K562 (cell line): ENCODE measurements around the gene NAA10. TPM values are rescaled to one million over a fixed set of nuclear protein-coding genes. Genes with fewer than 3 reads are reported as not detected.
A peak's percentile ranks its signal among the peaks of the same experiment; 100 is the strongest.

Experiments
- CHD2 ChIP-seq: IDR thresholded peaks from 2 replicates; pipeline ENCODE4 v1.6.1; 2011; ENCODE audit warnings: low read depth, low read length
- HOXB6 ChIP-seq: fragments of 250-450 bp; sonication (Bioruptor Pico); IDR thresholded peaks from 2 replicates; pipeline ENCODE4 v1.5.1; 2022; ENCODE audit warnings: mild to moderate bottlenecking, borderline replicate concordance
- MECOM ChIP-seq: fragments of 250-450 bp; sonication (Bioruptor Pico); IDR thresholded peaks from 2 replicates; pipeline ENCODE4 v1.8.0; 2022; ENCODE audit warnings: inconsistent platforms
- TOE1 ChIP-seq, 2 experiments: fragments of 450-650 bp in 1 of 2; sonication (generic) in 1 of 2; formaldehyde crosslinking in 1 of 2; IDR thresholded peaks; 2 replicates each; pipeline versions ENCODE4 v1.7.1 to v1.8.0; 2016 to 2022; ENCODE audit warnings: borderline replicate concordance in 2 of 2, mild to moderate bottlenecking in 2 of 2, antibody characterized with exemption in 1 of 2, inconsistent platforms in 1 of 2, low read depth in 1 of 2, missing genetic modification reagents in 1 of 2, moderate library complexity in 1 of 2
- ZBTB9 ChIP-seq: fragments of 450-650 bp; formaldehyde crosslinking; IDR thresholded peaks from 2 replicates; pipeline ENCODE4 v1.4.0; 2020; ENCODE audit warnings: mild to moderate bottlenecking, moderate library complexity
- ZFP36 ChIP-seq: fragments of 150-350 bp; IDR thresholded peaks from 2 replicates; pipeline ENCODE4 v1.6.1; 2018; ENCODE audit warnings: low read length, low read depth; ENCODE audit not compliant: partially characterized antibody
- polyA plus RNA-seq, 8 experiments: library from polyadenylated mRNA; depleted of rRNA in 4 of 8; stranded (reverse) in 5 of 8; unstranded in 3 of 8; fragments of >200 nt; fragmentation: Nextera tagmentation in 2 of 8; fragmentation: Illumina TruSeq in 1 of 8; extraction: Ambion mirVana in 2 of 8; extraction: Trizol in 1 of 8; gene quantifications; 2 replicates each; pipeline versions ENCODE4 v1.2.1 to v1.2.3, GENCODE V29; 2011 to 2014; ENCODE audit warnings: inconsistent platforms in 1 of 8, missing spikeins in 1 of 8
- total RNA-seq, 7 experiments: library from RNA; depleted of rRNA in 6 of 7; stranded (reverse); fragments of >200 nt in 6 of 7; fragmentation: Illumina TruSeq in 2 of 7; extraction: Trizol in 2 of 7; gene quantifications; 2 replicates each; pipeline versions ENCODE4 v1.2.1 to v1.2.3, GENCODE V29; 2011 to 2021; ENCODE audit warnings: low replicate concordance in 1 of 7
- TF ChIP-seq, protein P1 (sequence below): sonication (generic); formaldehyde crosslinking; IDR thresholded peaks from 2 replicates; pipeline ENCODE4 v1.8.1; 2023; ENCODE audit warnings: mild to moderate bottlenecking, missing genetic modification reagents
- TF ChIP-seq, protein P2 (sequence below), 2 experiments: fragments of 450-650 bp in 1 of 2; sonication (generic) in 1 of 2; formaldehyde crosslinking in 1 of 2; IDR thresholded peaks; 2 replicates each; pipeline versions ENCODE4 v1.7.1 to v1.9.0; 2016 to 2022; ENCODE audit warnings: inconsistent platforms in 1 of 2, mild to moderate bottlenecking in 1 of 2, missing genetic modification reagents in 1 of 2
- TF ChIP-seq, protein P3 (sequence below): IDR thresholded peaks from 2 replicates; pipeline ENCODE4 v1.6.1; 2011; ENCODE audit warnings: borderline replicate concordance, low read depth, mild to moderate bottlenecking, moderate library complexity, low read length; ENCODE audit not compliant: insufficient read depth, poor library complexity, severe bottlenecking

Gene NAA10
- total and polyA plus RNA-seq, 9 of the 15 experiments (the other 6 are each of a cell fraction or from before 2014, with no cell fraction given), result 11.1 to 250 (median 134) TPM

GRCh38 chrX:153925739-153926551, 8.9 kb downstream of the NAA10 start, which contains the start of gene ARHGAP4 (continued):
- TF ChIP-seq, protein P1, sequence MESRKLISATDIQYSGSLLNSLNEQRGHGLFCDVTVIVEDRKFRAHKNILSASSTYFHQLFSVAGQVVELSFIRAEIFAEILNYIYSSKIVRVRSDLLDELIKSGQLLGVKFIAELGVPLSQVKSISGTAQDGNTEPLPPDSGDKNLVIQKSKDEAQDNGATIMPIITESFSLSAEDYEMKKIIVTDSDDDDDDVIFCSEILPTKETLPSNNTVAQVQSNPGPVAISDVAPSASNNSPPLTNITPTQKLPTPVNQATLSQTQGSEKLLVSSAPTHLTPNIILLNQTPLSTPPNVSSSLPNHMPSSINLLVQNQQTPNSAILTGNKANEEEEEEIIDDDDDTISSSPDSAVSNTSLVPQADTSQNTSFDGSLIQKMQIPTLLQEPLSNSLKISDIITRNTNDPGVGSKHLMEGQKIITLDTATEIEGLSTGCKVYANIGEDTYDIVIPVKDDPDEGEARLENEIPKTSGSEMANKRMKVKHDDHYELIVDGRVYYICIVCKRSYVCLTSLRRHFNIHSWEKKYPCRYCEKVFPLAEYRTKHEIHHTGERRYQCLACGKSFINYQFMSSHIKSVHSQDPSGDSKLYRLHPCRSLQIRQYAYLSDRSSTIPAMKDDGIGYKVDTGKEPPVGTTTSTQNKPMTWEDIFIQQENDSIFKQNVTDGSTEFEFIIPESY (CRISPR knock-in tag), result no peak
- TF ChIP-seq ZBTB9 (CRISPR knock-in tag) (peak; percentile 82; the same call in 1 of the 2 replicates), CHD2 (peak; percentile 57; the same call in 1 of the 2 replicates), TOE1 (IDR thresholded peaks at IDR 0.05; ENCODE audit: borderline replicate concordance) (0 out of 2 replicates have a peak, but pooled peaks have one; percentile 18), TOE1 (CRISPR knock-in tag; IDR thresholded peaks at IDR 0.05; ENCODE audit: borderline replicate concordance, low read depth) (no peak), MECOM (no peak), HOXB6 (no peak), ZFP36 (no peak)
- TF ChIP-seq, protein P2, sequence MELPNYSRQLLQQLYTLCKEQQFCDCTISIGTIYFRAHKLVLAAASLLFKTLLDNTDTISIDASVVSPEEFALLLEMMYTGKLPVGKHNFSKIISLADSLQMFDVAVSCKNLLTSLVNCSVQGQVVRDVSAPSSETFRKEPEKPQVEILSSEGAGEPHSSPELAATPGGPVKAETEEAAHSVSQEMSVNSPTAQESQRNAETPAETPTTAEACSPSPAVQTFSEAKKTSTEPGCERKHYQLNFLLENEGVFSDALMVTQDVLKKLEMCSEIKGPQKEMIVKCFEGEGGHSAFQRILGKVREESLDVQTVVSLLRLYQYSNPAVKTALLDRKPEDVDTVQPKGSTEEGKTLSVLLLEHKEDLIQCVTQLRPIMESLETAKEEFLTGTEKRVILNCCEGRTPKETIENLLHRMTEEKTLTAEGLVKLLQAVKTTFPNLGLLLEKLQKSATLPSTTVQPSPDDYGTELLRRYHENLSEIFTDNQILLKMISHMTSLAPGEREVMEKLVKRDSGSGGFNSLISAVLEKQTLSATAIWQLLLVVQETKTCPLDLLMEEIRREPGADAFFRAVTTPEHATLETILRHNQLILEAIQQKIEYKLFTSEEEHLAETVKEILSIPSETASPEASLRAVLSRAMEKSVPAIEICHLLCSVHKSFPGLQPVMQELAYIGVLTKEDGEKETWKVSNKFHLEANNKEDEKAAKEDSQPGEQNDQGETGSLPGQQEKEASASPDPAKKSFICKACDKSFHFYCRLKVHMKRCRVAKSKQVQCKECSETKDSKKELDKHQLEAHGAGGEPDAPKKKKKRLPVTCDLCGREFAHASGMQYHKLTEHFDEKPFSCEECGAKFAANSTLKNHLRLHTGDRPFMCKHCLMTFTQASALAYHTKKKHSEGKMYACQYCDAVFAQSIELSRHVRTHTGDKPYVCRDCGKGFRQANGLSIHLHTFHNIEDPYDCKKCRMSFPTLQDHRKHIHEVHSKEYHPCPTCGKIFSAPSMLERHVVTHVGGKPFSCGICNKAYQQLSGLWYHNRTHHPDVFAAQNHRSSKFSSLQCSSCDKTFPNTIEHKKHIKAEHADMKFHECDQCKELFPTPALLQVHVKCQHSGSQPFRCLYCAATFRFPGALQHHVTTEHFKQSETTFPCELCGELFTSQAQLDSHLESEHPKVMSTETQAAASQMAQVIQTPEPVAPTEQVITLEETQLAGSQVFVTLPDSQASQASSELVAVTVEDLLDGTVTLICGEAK (IDR thresholded peaks at IDR 0.05), result 0 out of 2 replicates have a peak, but pooled peaks have one; percentile 16
- TF ChIP-seq, protein P2 (CRISPR knock-in tag; IDR thresholded peaks at IDR 0.05), result no peak
- TF ChIP-seq, protein P3, sequence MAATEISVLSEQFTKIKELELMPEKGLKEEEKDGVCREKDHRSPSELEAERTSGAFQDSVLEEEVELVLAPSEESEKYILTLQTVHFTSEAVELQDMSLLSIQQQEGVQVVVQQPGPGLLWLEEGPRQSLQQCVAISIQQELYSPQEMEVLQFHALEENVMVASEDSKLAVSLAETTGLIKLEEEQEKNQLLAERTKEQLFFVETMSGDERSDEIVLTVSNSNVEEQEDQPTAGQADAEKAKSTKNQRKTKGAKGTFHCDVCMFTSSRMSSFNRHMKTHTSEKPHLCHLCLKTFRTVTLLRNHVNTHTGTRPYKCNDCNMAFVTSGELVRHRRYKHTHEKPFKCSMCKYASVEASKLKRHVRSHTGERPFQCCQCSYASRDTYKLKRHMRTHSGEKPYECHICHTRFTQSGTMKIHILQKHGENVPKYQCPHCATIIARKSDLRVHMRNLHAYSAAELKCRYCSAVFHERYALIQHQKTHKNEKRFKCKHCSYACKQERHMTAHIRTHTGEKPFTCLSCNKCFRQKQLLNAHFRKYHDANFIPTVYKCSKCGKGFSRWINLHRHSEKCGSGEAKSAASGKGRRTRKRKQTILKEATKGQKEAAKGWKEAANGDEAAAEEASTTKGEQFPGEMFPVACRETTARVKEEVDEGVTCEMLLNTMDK, result no peak
